Osteoblast (primary cell): ENCODE results near the gene RBM20. TPM values are rescaled to one million over a fixed set of nuclear protein-coding genes. Genes with fewer than 3 reads are reported as not detected.

ENCODE experiments used
- DNase-seq: peaks from one replicate; pipeline ENCODE4 v3.0.0; 2011; ENCODE audit warnings: low spot score, mixed read lengths; ENCODE audit not compliant: insufficient read length; ENCODE audit errors: missing footprints
- H2AFZ ChIP-seq: 2 replicates; pipeline ENCODE4 v1.6.0; 2011; ENCODE audit warnings: mild to moderate bottlenecking, low read length
- H3K27ac ChIP-seq: 2 replicates; pipeline ENCODE4 v1.5.1; 2011; ENCODE audit warnings: mild to moderate bottlenecking, low read depth, low read length, moderate library complexity
- H3K27me3 ChIP-seq: 2 replicates; pipeline ENCODE4 v1.6.0; 2012; ENCODE audit warnings: mild to moderate bottlenecking, control low read depth, inconsistent platforms, low read length, moderate library complexity; ENCODE audit not compliant: insufficient read depth
- H3K36me3 ChIP-seq: 2 replicates; pipeline ENCODE4 v1.5.1; 2011; ENCODE audit warnings: mild to moderate bottlenecking, low read length, control low read depth, moderate library complexity; ENCODE audit not compliant: insufficient read depth
- H3K4me1 ChIP-seq: 2 replicates; pipeline ENCODE4 v1.5.1; 2011; ENCODE audit warnings: mild to moderate bottlenecking, low read length, control low read depth, moderate library complexity; ENCODE audit not compliant: insufficient read depth
- H3K4me2 ChIP-seq: 2 replicates; pipeline ENCODE4 v1.6.0; 2011; ENCODE audit warnings: mild to moderate bottlenecking, low read length; ENCODE audit not compliant: insufficient read depth
- H3K4me3 ChIP-seq: fragments of 200-600 bp; sonication (generic); 3 replicates; pipeline ENCODE4 v1.5.1; 2012; ENCODE audit warnings: mild to moderate bottlenecking, low read length, inconsistent platforms; ENCODE audit not compliant: insufficient read depth
- H3K79me2 ChIP-seq: 2 replicates; pipeline ENCODE4 v1.6.0; 2012; ENCODE audit warnings: mild to moderate bottlenecking, low read length, control low read depth, inconsistent platforms; ENCODE audit not compliant: insufficient read depth
- H3K9me3 ChIP-seq: 2 replicates; pipeline ENCODE4 v1.5.1; 2011; ENCODE audit warnings: low read depth, low read length, control low read depth
- H4K20me1 ChIP-seq: 2 replicates; pipeline ENCODE4 v1.6.0; 2012; ENCODE audit warnings: mild to moderate bottlenecking, low read length, control low read depth; ENCODE audit not compliant: insufficient read depth
- total RNA-seq: library from RNA; depleted of rRNA; stranded (reverse); fragments of >200 nt; gene quantifications from 2 replicates; pipeline ENCODE4 v1.2.3, GENCODE V29; 2012
- TF ChIP-seq, protein P1 (sequence below): IDR thresholded peaks from 2 replicates; pipeline ENCODE4 v1.5.1; 2011; ENCODE audit warnings: mild to moderate bottlenecking, low read depth, low read length, moderate library complexity; ENCODE audit errors: extremely low read depth

RBM20 gene
- total RNA-seq, 1 donor = not detected

DNA sequence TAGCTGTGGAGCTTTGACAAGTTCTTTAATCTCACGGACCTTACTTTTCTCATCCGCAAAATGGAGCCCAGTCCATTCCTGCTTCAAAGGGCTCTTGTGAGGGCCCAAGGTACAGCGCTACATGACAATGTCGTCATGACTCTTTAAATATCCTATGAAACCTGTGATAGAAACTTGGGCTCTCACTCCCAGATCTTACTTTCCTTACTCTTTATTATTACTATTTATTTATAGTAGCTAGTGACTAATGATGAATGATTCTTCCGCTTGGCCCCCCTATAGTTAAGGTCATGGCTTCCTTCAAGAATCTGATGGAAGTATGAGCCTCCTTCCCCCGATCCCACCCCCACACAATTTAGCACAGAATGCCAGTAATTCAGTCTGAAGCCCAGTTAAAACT is 41.9 kb downstream of the RBM20 start:
- no peaks in the 10 kb centered on the region for H3K79me2 ChIP-seq
- H3K27ac ChIP-seq = no peak overlapping the region
- H3K9me3 ChIP-seq = no peaks in the 10 kb centered on the region
- H3K27me3 ChIP-seq = peaks cover 14% of the 10 kb centered on the region
- DNase-seq = no peak
- no peak overlapping the region for H3K4me3 ChIP-seq
- H3K4me2 ChIP-seq = no peak overlapping the region
- H2AFZ ChIP-seq = no peak overlapping the region
- TF ChIP-seq, protein P1, sequence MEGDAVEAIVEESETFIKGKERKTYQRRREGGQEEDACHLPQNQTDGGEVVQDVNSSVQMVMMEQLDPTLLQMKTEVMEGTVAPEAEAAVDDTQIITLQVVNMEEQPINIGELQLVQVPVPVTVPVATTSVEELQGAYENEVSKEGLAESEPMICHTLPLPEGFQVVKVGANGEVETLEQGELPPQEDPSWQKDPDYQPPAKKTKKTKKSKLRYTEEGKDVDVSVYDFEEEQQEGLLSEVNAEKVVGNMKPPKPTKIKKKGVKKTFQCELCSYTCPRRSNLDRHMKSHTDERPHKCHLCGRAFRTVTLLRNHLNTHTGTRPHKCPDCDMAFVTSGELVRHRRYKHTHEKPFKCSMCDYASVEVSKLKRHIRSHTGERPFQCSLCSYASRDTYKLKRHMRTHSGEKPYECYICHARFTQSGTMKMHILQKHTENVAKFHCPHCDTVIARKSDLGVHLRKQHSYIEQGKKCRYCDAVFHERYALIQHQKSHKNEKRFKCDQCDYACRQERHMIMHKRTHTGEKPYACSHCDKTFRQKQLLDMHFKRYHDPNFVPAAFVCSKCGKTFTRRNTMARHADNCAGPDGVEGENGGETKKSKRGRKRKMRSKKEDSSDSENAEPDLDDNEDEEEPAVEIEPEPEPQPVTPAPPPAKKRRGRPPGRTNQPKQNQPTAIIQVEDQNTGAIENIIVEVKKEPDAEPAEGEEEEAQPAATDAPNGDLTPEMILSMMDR = no peak
- H3K4me1 ChIP-seq = no peaks in the 10 kb centered on the region
- H3K36me3 ChIP-seq = no peaks in the 10 kb centered on the region
- H4K20me1 ChIP-seq = no peaks in the 10 kb centered on the region

DNA sequence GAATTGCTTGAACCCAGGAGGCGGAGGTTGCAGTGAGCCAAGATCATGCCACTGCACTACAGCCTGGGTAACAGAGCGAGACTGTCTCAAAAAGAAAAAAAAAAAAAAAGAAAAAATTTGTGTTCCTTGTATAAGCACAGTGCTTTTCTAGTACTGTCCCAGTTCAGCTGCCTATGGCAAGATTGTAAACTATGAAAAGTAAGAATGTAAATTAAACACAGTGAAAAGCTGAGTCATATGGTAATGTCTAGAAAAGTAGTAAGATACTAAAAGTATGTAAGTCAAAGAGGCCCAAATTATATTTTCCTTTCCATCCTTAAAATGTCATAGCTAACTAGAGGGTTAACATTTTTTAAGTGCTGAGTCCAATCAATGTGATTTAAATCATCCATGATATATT is 42.8 kb downstream of the RBM20 start:
- Histone ChIP-seq H2AFZ (no peak overlapping the region), H3K79me2 (no peaks in the 10 kb centered on the region), H3K4me3 (no peak overlapping the region), H3K27ac (no peak overlapping the region), H3K4me2 (no peak overlapping the region), H3K27me3 (peaks cover 14% of the 10 kb centered on the region), H3K9me3 (no peaks in the 10 kb centered on the region), H3K36me3 (no peaks in the 10 kb centered on the region), H4K20me1 (no peaks in the 10 kb centered on the region), H3K4me1 (no peaks in the 10 kb centered on the region)
- TF ChIP-seq, protein P1 = no peak
- no peak for DNase-seq

DNA sequence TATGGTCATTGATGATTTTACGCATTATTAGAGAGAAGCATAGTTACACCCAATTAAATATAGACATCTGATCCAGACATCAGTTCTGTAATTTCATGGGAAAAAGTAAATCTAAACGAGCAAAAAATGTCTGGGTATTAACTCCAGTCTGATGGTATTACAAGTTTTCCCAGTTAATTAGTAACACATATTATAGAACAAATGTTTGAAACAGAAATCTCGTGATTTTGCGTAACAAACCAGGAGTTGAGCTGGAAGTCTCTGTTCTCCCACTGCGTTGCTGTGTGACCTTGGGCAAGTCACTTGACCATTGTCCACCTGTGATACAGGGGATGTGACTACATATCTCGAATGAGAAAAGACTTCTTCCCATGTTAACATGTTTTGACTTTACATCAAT is 43.3 kb downstream of the RBM20 start:
- H3K27ac ChIP-seq = no peak overlapping the region
- TF ChIP-seq, protein P1 = no peak
- H3K36me3 ChIP-seq = no peaks in the 10 kb centered on the region
- H3K4me2 ChIP-seq = no peak overlapping the region
- H3K4me1 ChIP-seq = no peaks in the 10 kb centered on the region
- H4K20me1 ChIP-seq = no peaks in the 10 kb centered on the region
- no peaks in the 10 kb centered on the region for H3K9me3 ChIP-seq
- no peaks in the 10 kb centered on the region for H3K79me2 ChIP-seq
- no peak overlapping the region for H3K4me3 ChIP-seq
- no peak overlapping the region for H2AFZ ChIP-seq
- H3K27me3 ChIP-seq = peaks cover 11% of the 10 kb centered on the region
- DNase-seq = peak; percentile 65

DNA sequence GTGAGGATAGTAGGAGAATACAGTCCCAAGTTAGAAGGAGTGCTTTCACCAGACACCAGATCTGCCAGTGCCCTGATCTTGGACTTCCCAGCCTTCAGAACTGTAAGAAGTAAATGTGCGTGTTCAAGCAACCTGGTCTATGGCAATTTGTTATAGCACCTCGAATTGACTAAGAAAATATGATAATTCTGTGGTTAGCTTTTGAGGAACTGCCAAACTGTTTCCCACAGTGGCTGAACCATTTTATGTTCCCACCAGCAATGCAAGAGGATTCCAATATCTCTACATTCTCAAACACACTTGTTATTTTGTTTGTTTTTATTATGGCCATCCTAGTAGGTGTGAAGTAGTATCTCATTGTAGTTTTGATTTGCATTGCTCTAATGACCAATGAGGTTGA is 47.0 kb downstream of the RBM20 start:
- Histone ChIP-seq H3K4me1 (no peaks in the 10 kb centered on the region), H3K27ac (no peak overlapping the region), H2AFZ (no peak overlapping the region), H4K20me1 (no peaks in the 10 kb centered on the region), H3K79me2 (no peaks in the 10 kb centered on the region), H3K4me3 (no peak overlapping the region), H3K9me3 (no peaks in the 10 kb centered on the region), H3K27me3 (peaks cover 4% of the 10 kb centered on the region), H3K4me2 (no peak overlapping the region), H3K36me3 (no peaks in the 10 kb centered on the region)
- TF ChIP-seq, protein P1 = no peak
- no peak for DNase-seq
